ENCODE measurements around the gene MUC6.

The MUC6 gene

DNA sequence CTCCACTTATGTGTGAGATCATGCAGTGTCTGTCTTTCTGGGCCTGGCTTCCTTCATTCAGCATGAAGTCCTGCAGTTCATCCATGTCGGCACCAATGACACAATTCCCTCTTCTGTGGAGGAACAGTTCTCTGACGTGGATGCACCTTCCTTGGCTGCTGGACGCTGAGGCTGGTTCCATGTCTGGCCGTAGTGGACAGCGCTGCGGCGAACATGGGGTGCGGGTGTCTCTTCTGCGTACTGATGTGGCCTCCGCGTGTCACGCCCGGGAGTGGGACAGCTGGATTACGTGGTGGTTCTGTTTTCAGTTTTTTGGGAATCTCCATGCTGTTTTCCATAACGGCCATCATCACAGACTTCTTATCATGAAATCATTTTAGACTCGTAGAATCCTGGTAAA is 21.3 kb upstream of the MUC6 start:
- TF ChIP-seq POLR2AphosphoS5 (IDR thresholded peaks at IDR 0.05; ENCODE audit: low read depth, low read length), result no peak
- no peak for TF ChIP-seq SIN3A (IDR thresholded peaks at IDR 0.05; ENCODE audit: borderline replicate concordance, insufficient read depth, low read length)
- no peak for TF ChIP-seq TAF1 (IDR thresholded peaks at IDR 0.05; ENCODE audit: borderline replicate concordance, insufficient read depth, low read length)
- no peak for TF ChIP-seq FOXP2 (optimal IDR thresholded peaks at IDR 0.05; ENCODE audit: borderline replicate concordance, extremely low read depth, extremely low read length, insufficient read depth)
- no peak for TF ChIP-seq REST (IDR thresholded peaks at IDR 0.05; ENCODE audit: insufficient read depth in 1 of 2, low read depth in 2 of 2, low read length in 2 of 2)

GRCh38 chr11:1055990-1056771 is 19.7 kb upstream of the MUC6 start:
- TF ChIP-seq TAF1 (IDR thresholded peaks at IDR 0.05; ENCODE audit: borderline replicate concordance, insufficient read depth, low read length) (no peak), POLR2AphosphoS5 (IDR thresholded peaks at IDR 0.05; ENCODE audit: low read depth, low read length) (no peak), REST (IDR thresholded peaks at IDR 0.05; ENCODE audit: insufficient read depth in 1 of 2, low read depth in 2 of 2, low read length in 2 of 2) (no peak), SIN3A (IDR thresholded peaks at IDR 0.05; ENCODE audit: borderline replicate concordance, insufficient read depth, low read length) (no peak), FOXP2 (optimal IDR thresholded peaks at IDR 0.05; ENCODE audit: borderline replicate concordance, extremely low read depth, extremely low read length, insufficient read depth) (no peak)

GRCh38 chr11:1055109-1055703 is 18.7 kb upstream of the MUC6 start:
- TF ChIP-seq FOXP2 (optimal IDR thresholded peaks at IDR 0.05; ENCODE audit: borderline replicate concordance, extremely low read depth, extremely low read length, insufficient read depth) (no peak), REST (IDR thresholded peaks at IDR 0.05; ENCODE audit: insufficient read depth in 1 of 2, low read depth in 2 of 2, low read length in 2 of 2) (no peak), SIN3A (IDR thresholded peaks at IDR 0.05; ENCODE audit: borderline replicate concordance, insufficient read depth, low read length) (no peak), POLR2AphosphoS5 (IDR thresholded peaks at IDR 0.05; ENCODE audit: low read depth, low read length) (no peak), TAF1 (IDR thresholded peaks at IDR 0.05; ENCODE audit: borderline replicate concordance, insufficient read depth, low read length) (no peak)

- TF ChIP-seq TAF1 (IDR thresholded peaks at IDR 0.05; ENCODE audit: borderline replicate concordance, insufficient read depth, low read length) (no peak), REST (IDR thresholded peaks at IDR 0.05; ENCODE audit: insufficient read depth in 1 of 2, low read depth in 2 of 2, low read length in 2 of 2) (no peak), POLR2AphosphoS5 (IDR thresholded peaks at IDR 0.05; ENCODE audit: low read depth, low read length) (no peak), FOXP2 (optimal IDR thresholded peaks at IDR 0.05; ENCODE audit: borderline replicate concordance, extremely low read depth, extremely low read length, insufficient read depth) (no peak), SIN3A (IDR thresholded peaks at IDR 0.05; ENCODE audit: borderline replicate concordance, insufficient read depth, low read length) (no peak)
These were observed 17.9 kb upstream of the MUC6 start for GRCh38 chr11:1054143-1055108.

Data from PFSK-1 (cell line).